Ramos (cell line): ENCODE data around the gene AP3B2.
"Not testable (repeated sequence)": the region's sequence is repeated elsewhere in the genome, so short reads cannot be mapped to it uniquely, and the experiment has no call there.

Experiments
- in situ Hi-C: fragments of 300-500 bp; cut with MboI; formaldehyde crosslinking; loops from one replicate; pipeline ENCODE4 v1.14.3; 2022; ENCODE audit warnings: low sequenced_read_pairs; ENCODE audit not compliant: unreplicated experiment

AP3B2 gene

GRCh38 chr15:82649226-82649999 lies 60.3 kb downstream of the AP3B2 start:
- in situ Hi-C loops, result no loop called here

GRCh38 chr15:82648257-82649103 lies 61.2 kb downstream of the AP3B2 start:
- in situ Hi-C loops, result no loop called here

- in situ Hi-C loops, result no loop called here
Measured at GRCh38 chr15:82647835-82648256, 61.8 kb downstream of the AP3B2 start.

GRCh38 chr15:82647045-82647834 lies 62.4 kb downstream of the AP3B2 start, which contains the start of gene CPEB1:
Gene CPEB1 (minus strand): TSS chr15:82647363. CDS start chr15:82628459, 18,904 bp downstream.
- in situ Hi-C loops, result no loop called here

GRCh38 chr15:82646250-82647044 lies 63.2 kb downstream of the AP3B2 start:
- in situ Hi-C loops, result no loop called here

- in situ Hi-C loops, result not testable (repeated sequence)
Measured at GRCh38 chr15:82644967-82645852, 64.5 kb downstream of the AP3B2 start.

GRCh38 chr15:82643992-82644391 lies 65.7 kb downstream of the AP3B2 start:
- in situ Hi-C loops, result no loop called here

- in situ Hi-C loops, result no loop called here
Measured at GRCh38 chr15:82642656-82643055, 67.0 kb downstream of the AP3B2 start.

GRCh38 chr15:82641129-82641798 lies 68.4 kb downstream of the AP3B2 start:
- in situ Hi-C loops, result no loop called here

GRCh38 chr15:82640672-82641071 lies 69.0 kb downstream of the AP3B2 start:
- in situ Hi-C loops, result no loop called here

- in situ Hi-C loops, result no loop called here
Measured at GRCh38 chr15:82635798-82636197, 73.9 kb downstream of the AP3B2 start.

- in situ Hi-C loops, result no loop called here
Measured at GRCh38 chr15:82630033-82630432, 79.6 kb downstream of the AP3B2 start.

GRCh38 chr15:82625136-82625535 lies 84.5 kb downstream of the AP3B2 start:
- in situ Hi-C loops, result no loop called here

GRCh38 chr15:82624438-82624837 lies 85.2 kb downstream of the AP3B2 start:
- in situ Hi-C loops, result no loop called here

- in situ Hi-C loops, result no loop called here
Measured at GRCh38 chr15:82624008-82624407, 85.7 kb downstream of the AP3B2 start.

GRCh38 chr15:82621970-82622369 lies 87.7 kb downstream of the AP3B2 start:
- in situ Hi-C loops, result no loop called here

- in situ Hi-C loops, result no loop called here
Measured at GRCh38 chr15:82613747-82614146, 95.9 kb downstream of the AP3B2 start.

GRCh38 chr15:82611348-82611747 lies 98.3 kb downstream of the AP3B2 start:
- in situ Hi-C loops, result no loop called here
